Measurements from ENCODE around the gene TCERG1. TPM values are rescaled to one million over a fixed set of nuclear protein-coding genes. Genes with fewer than 3 reads are reported as not detected.

Gene TCERG1
- total RNA-seq, 1 donor from 2014 or later = 46.3 TPM

GRCh38 chr5:146467760-146468159 is 20.6 kb downstream of the TCERG1 start:
- intact Hi-C loops (cut with DNase I) = no loop called here
- ATAC-seq (no peak), DNase-seq (no peak)
- Histone ChIP-seq H3K27me3 (no peaks in the 10 kb centered on the region), H3K36me3 (peaks cover 78% of the 10 kb centered on the region), H3K9me3 (no peaks in the 10 kb centered on the region), H3K4me1 (no peaks in the 10 kb centered on the region), H3K4me3 (no peak overlapping the region), H3K27ac (no peak overlapping the region)
- TF ChIP-seq, protein P1, sequence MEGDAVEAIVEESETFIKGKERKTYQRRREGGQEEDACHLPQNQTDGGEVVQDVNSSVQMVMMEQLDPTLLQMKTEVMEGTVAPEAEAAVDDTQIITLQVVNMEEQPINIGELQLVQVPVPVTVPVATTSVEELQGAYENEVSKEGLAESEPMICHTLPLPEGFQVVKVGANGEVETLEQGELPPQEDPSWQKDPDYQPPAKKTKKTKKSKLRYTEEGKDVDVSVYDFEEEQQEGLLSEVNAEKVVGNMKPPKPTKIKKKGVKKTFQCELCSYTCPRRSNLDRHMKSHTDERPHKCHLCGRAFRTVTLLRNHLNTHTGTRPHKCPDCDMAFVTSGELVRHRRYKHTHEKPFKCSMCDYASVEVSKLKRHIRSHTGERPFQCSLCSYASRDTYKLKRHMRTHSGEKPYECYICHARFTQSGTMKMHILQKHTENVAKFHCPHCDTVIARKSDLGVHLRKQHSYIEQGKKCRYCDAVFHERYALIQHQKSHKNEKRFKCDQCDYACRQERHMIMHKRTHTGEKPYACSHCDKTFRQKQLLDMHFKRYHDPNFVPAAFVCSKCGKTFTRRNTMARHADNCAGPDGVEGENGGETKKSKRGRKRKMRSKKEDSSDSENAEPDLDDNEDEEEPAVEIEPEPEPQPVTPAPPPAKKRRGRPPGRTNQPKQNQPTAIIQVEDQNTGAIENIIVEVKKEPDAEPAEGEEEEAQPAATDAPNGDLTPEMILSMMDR (IDR thresholded peaks at IDR 0.05) = no peak

- no peaks in the 10 kb centered on the region for H3K27me3 ChIP-seq
- intact Hi-C loops (cut with DNase I) = no loop called here
- peaks cover 79% of the 10 kb centered on the region for H3K36me3 ChIP-seq
- DNase-seq = no peak
- H3K27ac ChIP-seq = no peak overlapping the region
- H3K4me3 ChIP-seq = no peak overlapping the region
- ATAC-seq = no peak
- no peaks in the 10 kb centered on the region for H3K4me1 ChIP-seq
- TF ChIP-seq, protein P1 (IDR thresholded peaks at IDR 0.05) = no peak
- no peaks in the 10 kb centered on the region for H3K9me3 ChIP-seq
Observed at GRCh38 chr5:146474065-146474464, 26.9 kb downstream of the TCERG1 start.

DNA sequence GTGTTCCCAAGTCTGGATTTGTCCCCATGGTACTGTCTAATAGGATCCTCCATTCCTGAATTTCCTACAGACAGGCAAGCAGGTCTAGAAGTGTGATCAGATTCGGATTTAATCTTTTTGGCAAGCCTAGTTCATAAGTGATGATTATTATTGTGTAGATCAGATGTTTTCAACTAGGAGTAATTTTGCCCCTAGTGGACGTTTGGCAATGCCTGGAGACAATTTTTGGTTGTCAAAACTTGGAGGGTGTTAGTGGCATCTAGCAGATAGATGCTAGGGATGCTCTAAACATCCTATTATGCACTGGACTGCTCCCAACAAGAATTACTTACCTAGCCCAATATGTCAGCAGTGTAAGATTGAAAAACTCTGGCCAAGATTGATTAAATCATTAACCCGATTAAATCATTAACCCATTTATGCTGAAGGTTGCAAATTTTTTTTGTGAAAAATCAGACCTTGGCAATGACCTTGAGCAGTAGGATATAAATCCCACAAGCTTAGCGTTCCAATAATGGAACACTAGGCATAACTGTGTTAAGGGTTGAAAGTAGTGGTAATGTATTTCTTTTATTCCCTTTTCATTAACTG is 28.2 kb downstream of the TCERG1 start:
- Histone ChIP-seq H3K27ac (no peak overlapping the region), H3K27me3 (no peaks in the 10 kb centered on the region), H3K36me3 (peaks cover 79% of the 10 kb centered on the region), H3K4me3 (no peak overlapping the region), H3K4me1 (no peaks in the 10 kb centered on the region), H3K9me3 (no peaks in the 10 kb centered on the region)
- TF ChIP-seq, protein P1 (IDR thresholded peaks at IDR 0.05) = no peak
- DNase-seq (no peak), ATAC-seq (no peak)
- intact Hi-C loops (cut with DNase I) = no loop called here

DNA sequence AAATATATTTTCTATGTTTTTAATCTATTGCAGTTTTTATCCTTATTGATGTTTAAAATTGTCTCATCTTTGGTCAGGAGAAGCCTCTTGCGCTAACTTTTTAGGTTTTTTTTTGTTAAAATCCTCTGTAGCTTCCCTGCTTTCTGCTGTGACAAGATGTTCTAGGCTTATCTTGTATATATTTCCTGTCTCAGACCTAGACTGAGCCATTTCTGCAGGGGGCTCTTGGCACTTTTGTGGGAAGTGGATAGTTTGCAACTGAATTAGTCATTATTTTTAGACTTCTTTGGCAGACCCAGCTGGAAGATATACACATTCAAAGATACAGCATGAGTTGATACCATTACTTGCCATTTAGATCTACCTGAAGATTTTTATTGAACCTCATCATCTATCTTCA is 28.8 kb downstream of the TCERG1 start:
- no peak overlapping the region for H3K4me3 ChIP-seq
- intact Hi-C loops (cut with DNase I) = no loop called here
- H3K4me1 ChIP-seq = no peaks in the 10 kb centered on the region
- ATAC-seq = no peak
- no peak overlapping the region for H3K27ac ChIP-seq
- no peaks in the 10 kb centered on the region for H3K27me3 ChIP-seq
- DNase-seq = no peak
- H3K36me3 ChIP-seq = peaks cover 79% of the 10 kb centered on the region
- no peaks in the 10 kb centered on the region for H3K9me3 ChIP-seq
- TF ChIP-seq, protein P1 (IDR thresholded peaks at IDR 0.05) = no peak

- Histone ChIP-seq H3K9me3 (no peaks in the 10 kb centered on the region), H3K4me3 (no peak overlapping the region), H3K36me3 (peaks cover 91% of the 10 kb centered on the region), H3K4me1 (no peaks in the 10 kb centered on the region), H3K27me3 (no peaks in the 10 kb centered on the region), H3K27ac (no peak overlapping the region)
- DNase-seq (no peak), ATAC-seq (no peak)
- TF ChIP-seq, protein P1 (IDR thresholded peaks at IDR 0.05) = no peak
- intact Hi-C loops (cut with DNase I) = no loop called here
Observed at GRCh38 chr5:146482775-146483174, 35.6 kb downstream of the TCERG1 start.
